Stomach (tissue), 4 donors: ENCODE data around the gene FCN3.

Source experiments
- CTCF ChIP-seq, 7 experiments: fragments of 450-650 bp in 4 of 7; fragments of 200-600 bp in 3 of 7; sonication (generic) in 3 of 7; IDR thresholded peaks; one replicate each; pipeline ENCODE4 v1.5.1; 2016 to 2019; ENCODE audit warnings: antibody characterized with exemption in 7 of 7, control low read depth in 2 of 7, mild to moderate bottlenecking in 1 of 7
- POLR2AphosphoS5 ChIP-seq, 3 donors: sonication (generic); formaldehyde crosslinking; IDR thresholded peaks; one replicate each; pipeline ENCODE4 v1.6.1; 2016; ENCODE audit warnings: antibody characterized with exemption in 3 of 3

- no peak for TF ChIP-seq CTCF (IDR thresholded peaks at IDR 0.05)
- TF ChIP-seq POLR2AphosphoS5 (IDR thresholded peaks at IDR 0.05): peak in 2 of 3 donors; percentile 5 to 67
Observed at GRCh38 chr1:27365372-27366112, 9.1 kb downstream of the FCN3 start.
